ENCODE measurements around the gene GALNT18. TPM values are rescaled to one million over a fixed set of nuclear protein-coding genes. Genes with fewer than 3 reads are reported as not detected.

GALNT18 gene
- total RNA-seq, 1 experiment from 2014 or later = 13.6 TPM

DNA sequence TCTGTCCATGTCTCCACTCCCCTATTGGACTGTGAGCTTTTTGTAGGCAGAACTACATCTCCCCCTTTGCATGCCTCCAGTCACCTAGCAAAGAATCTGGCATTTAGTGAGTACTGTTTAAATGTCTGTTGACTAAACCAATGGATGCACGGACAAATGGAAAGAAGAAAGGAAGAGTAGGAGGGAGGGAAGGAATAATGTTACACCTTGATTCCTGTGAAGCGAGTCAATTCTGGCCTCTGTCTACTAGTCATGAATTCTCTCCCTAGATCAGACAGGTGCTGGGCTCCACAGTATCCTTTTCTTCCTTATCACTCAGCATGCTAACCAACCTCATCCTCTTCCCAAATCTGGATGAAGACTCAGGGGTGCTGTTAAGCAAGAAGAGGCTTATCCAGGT is 33.6 kb downstream of the GALNT18 start:
- no peak for DNase-seq (ENCODE audit: low read depth)

DNA sequence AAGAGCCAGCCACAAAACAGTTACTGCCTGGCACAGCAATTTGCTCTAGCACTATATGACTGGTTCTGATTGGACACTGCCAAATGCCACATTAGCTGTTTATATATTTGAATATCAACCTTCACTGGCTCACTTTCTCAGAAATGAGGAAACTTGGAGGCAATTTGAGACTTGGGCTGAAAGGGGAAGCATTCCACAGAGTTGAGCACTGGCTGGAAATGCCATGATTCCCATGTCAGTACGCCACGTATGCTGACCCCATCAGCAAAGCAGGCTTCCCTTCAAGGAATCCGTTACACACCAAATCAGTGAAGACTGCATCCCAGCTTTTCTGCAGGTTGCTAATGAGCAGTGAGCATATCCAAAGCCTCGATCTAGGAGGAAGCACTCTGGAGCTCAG is 34.7 kb downstream of the GALNT18 start:
- no peak for DNase-seq (ENCODE audit: low read depth)

DNA sequence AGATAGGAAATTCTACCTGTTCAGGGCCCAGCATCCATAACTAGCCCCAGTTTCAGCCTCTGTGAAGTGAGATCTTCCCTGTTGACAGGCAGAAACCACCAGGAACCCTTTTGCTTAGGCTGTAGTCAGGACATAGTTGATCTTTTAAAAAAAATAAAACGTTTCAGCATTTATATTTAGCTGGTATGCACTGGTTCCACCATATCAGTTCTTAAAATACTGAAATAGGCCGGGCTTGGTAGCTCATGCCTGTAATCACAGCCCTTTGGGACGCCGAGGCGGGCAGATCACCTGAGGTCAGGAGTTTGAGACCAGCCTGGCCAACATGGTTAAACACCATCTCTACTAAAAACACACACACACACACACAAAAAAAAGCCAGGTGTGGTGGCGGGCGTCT is 35.3 kb downstream of the GALNT18 start:
- DNase-seq (ENCODE audit: low read depth) = no peak

DNA sequence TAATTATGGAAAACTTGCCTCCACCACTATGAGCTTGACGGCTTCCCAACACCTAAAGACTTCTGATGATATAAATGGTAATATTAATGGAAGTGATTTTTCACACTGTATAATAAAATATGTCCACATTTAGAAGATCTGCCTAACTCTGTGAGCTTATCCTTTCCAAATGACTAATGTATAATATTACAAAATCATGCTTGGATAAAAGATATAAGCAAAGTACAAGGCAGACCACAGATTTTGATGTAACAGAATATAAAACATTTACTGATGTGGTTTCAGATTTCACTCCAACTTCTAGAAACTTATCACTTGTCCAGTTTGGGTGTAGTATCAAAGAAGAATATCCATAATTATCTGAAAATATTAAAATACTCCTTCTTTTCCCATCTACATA is 36.9 kb downstream of the GALNT18 start:
- no peak for DNase-seq (ENCODE audit: low read depth)

DNA sequence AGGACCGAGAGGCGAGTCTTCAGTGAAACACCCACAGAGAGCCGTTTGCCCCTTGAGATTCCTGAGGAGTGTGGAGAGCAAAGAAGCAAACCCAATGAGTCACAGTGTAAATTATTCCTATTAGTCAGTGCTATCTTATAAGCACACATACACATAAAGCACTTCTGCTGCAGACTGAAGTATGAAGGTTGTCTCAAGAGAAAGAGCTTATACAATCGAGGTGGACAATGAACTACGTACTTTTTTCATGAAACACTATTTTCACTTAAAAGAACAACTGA is 37.3 kb downstream of the GALNT18 start:
- DNase-seq (ENCODE audit: low read depth) = peak; percentile 90

DNA sequence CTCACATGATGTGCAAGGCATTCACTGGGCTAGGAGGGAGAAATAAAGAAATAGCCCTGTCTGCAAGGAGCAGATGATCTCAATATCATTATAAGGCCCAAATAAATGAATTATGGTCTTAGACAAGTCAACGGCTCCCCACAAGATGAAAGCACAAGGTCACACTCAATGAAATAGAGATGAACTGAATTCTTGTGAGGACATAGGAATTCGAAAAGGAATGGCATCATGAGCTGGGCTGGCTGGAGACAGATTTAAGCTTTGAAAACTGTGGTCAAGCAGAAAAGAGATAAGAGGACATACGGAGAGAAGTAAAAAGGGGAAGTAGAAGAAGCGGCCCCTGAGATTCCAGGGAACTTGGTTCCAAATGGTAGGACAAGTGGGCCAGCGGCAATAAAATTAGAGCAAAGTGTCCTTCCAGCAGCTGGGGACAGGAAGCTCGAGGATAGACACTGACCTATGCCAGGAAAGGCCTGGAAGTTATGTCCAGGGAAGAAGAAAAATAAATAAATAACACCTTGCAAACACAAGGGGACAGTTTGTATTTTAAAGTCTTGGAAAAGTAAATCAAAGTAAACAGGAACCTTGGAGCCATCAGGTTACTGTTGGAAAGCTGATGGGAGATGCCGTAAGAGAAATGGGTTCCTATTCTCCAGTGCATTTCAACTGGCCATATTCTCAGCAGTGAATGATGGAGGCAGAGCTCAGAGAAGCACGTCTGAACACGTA is 37.8 kb downstream of the GALNT18 start:
- DNase-seq (ENCODE audit: low read depth) = no peak

DNA sequence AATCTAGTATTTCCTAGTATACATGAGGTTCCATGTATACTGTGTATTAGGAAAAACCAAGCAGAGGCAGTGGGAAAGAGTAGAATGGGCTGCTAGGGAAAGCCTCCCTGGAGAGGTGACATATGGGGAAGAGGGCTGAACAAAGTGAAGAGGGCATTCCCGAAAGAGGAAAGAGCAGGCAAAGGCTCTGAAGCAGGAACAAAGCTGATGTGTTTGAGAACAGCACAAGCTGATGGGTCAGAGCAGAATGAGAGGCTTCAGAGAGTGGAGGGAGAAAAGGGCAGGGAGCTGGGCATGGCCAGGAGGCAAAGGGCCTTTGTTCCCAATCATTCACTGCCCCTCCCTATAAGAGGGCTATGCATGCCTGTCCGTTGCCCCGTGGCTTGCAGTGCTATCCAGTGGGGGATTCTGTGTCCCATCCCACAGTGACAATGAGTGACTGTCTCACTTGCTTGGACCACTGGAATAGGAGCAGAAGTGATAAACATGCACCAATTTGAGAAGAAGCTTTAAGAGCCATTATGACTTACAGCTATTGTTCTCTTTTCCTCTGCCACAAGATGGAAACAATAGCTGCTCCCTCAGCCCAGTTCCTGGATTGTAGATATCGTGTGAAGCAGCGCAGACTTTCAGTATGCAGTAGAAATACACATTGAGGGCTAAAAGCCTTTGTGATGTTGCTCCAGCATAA is 39.6 kb downstream of the GALNT18 start:
- no peak for DNase-seq (ENCODE audit: low read depth)

DNA sequence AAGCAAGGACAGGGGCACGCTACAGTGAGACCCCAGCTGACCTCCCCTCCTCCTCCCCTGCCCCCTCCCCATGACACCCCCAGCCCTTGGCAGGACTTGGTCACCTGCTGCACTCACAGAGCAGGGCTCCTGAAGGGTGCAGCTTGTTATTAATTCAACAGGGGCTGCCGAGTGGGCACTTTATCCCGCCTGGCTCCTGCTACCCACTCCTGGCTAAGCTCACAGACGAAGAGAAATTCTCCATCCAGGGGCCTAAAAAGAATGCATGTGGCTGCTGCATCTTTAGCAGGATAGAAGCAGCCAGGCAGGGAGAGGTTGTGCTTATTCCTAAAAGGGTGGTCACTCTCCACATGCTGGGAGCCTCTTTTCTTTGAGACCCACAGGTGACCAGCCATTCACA is 40.3 kb downstream of the GALNT18 start:
- DNase-seq (ENCODE audit: low read depth) = no peak

DNA sequence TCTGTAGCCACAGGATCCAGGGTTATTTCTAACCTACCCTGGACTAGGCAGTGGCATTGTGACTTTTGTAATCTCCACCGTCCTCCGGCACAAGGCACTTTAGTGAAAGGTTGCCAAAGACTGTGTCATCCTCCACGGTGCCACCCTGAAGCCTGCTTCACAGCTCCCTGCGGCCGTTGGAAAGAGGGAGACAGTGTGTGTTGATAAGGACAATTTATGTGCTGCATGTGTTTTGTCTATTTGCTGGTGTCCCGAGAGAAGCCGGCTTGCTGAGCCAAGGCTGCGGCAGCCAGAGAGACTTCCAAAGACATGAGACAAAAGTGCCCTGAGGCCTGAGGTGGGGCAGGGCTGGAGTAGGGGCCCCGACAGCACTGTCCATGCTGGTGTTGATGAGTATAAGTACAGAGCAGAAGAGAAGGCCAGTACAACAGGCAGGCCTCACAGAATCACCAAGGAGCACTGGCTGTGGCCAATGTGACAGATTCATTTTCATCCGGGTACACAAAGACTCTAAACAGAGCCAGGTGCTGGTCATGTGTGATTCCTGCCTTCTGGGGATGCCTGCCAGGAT is 40.9 kb downstream of the GALNT18 start:
- no peak for DNase-seq (ENCODE audit: low read depth)

DNA sequence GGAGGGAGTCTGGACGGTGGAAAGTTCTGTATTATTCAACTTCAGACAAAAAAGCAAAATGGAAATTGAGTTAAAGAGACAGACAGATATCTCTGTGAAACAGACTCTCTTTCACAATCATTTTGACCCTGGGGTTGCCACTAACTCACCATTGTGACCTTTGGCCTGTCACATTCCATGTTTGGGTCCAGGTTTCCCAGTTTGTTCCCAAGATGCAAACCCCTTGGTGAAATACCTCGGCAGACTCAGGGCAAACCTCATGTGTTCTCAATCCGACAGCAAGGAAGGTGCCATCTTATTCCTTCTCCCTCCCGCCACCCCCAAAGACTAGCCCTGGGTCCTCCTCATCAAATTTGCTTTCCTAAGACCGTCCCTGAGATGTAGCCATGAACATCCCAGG is 41.8 kb downstream of the GALNT18 start:
- no peak for DNase-seq (ENCODE audit: low read depth)

DNA sequence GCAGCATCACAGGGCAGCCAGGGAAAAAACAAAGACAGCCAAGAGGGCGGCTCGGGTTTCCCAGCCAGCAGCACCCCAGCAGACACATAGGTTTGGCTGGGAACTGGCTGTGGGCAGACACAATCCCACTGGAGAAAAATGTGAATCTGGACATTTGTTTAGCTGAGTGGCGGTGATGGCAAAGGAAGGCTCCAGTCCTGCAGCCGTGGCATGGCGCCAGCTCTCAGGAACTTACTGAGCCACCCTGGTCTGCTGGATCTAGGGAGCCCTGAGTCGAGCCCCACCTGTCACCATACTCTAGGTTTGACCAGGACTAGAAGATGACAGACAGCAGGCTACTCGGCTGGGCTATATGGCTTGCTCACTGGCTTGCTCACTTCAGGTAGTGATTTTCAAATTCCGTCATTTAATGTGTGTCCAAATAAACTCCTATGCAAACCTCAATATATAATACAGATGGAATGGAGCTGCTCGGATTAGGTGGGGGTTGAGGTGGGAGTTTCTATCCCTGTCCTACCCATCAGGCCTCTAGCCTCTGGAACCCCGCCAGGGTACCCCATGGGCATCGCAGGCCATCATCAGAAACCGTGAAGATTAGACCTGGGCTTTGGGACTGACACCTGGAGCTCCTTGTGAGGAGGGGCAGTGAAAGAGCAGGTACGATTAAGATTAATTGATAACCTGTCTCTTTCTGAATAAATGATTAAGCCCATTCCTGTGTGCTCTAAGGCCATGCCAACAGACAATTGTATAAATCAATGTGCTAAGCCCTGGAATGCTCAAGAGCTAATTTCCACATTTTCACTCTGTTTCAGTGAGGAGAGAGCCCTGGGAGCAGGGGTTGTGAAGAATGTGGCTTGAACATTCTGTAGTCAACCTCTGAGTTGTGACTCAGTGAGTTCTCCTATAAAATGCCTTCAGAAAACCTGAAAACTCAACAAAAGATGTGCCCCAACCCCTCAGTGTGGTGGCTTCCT is 42.5 kb downstream of the GALNT18 start:
- DNase-seq (ENCODE audit: low read depth) = no peak

DNA sequence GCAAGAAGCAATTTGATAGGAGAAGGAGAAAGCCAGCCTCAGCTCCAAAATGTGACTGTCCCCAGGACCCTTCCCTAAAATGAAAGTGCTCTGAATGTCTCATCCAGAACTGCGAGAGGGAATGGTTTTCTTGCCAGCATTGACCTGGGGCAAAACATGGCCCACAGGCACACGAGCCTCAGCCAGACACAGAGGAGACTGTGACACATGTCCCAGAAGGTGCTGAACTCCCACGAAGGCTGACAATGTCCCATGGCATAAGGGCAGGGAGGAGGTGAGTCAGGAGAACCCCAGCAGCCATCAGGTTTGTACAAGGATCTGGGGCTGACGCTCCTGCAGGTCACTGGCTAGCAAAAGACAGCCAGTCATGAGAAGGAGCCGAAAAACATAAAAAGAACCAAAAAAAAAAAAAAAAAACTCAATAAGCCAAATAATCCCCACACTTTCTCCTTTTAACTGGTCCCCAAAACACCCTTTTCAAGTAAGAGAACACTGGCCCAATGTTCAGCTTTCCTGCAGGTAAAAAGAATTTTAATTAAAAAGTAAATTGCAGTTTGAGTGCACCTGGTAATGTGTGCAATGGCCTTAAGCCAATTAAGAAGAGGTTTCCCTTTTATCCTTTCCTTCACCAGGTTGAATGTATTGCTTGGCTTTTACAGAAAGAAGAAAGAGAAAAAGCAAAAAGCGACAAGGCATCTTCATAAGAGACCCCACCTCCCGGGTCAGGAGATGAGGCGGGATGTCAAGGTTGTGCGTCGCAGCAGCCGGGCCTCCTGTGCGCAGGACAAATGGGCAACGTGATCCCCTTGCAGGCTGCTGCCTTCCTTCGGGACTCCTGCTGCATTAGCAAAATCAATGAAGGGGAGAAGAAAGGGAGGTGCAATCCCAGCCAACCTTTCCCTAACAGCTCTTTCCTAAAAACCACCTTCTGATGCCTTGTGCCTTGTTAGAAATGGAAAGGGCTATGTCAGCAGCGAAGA is 43.6 kb downstream of the GALNT18 start:
- DNase-seq (ENCODE audit: low read depth) = no peak

DNA sequence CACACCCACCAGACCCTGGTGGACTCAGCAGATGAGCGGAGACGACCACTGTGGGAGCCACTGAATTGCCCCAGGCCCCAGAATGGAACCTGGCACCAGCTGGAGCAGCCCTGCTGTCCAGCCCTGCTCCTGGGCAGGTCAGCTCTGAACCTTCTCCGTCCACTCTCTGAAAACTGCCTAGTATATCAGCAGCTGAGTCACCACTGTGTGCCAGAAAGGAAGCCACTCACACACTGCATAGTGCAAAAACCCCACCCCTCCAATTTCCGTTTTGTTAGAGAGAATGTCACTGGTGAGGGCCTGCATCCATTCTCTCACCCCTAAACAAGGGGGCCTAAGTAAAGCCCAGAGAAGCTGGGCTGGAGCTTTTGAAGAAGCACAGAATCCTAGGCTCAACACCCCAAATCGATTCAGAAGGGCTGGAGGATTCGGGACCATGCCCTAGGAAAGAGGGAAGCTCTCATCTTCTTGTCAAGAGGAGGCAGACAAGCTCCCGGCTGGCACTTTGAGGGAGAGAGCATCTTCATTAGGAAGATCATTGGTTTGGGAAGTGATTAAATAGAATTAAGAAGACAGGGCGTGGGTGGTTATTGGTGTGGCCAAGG is 44.5 kb downstream of the GALNT18 start:
- peak; percentile 78 for DNase-seq (ENCODE audit: low read depth)

DNA sequence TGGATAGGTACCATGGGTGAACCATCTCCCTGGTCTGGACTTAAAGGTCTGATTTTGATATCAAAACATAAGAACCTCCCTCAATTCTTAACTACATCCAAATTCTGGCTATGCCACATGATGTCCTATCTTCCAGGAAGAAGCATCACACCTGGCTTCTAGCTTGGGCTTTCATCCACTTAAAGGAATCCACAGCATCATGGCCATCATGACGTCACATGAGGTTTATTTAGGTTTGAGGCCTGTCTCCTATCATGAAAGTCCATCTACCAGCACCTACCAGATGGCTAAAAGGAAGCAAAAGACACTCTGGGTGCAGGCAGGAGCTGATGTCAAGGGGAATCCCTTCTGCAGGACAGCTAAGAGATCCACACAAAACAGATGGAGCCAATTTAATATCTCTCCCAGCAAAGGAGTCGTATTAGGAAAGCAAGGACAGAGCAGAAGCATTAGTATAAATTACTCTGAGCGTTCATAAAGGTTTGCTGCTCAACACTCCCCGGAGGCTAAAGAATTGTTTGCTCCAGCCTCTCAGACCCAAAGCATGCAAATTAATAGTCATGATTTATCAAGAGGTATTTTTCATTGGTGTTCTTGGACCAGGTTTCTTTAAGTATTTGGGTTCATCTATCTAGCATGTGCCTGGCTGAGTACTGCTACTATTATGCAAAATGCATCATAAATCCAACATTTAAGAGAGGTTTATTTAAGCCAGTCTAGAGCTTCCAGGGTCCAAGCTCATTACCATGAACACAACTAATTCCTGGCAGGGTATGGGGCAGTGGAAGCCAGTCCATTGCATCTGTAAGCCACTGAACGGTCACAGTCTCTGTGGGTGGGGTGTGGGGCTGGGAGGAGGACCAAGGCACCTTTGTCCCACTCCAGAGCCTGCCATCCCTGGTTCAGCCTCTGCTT is 47.2 kb downstream of the GALNT18 start:
- no peak for DNase-seq (ENCODE audit: low read depth)

DNA sequence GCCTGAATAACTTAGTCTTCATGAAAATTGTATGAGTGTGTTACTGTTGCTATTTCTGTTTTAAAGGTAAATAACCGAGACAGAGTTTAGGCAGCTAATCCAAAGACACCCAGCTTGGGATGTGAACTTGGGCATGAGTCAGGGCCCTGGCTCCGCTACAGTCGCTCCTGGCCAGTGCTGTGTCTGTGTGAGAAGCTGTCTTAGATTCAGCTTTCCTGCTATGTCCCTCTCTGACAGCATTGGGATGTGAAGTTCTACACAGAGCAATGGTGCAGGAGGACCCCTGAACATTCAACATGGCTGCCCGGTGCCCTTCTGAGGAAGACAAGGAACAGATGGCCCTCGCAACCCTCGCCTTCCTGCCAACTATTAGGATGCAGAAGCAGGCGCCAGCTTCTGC is 49.4 kb downstream of the GALNT18 start:
- DNase-seq (ENCODE audit: low read depth) = no peak

DNA sequence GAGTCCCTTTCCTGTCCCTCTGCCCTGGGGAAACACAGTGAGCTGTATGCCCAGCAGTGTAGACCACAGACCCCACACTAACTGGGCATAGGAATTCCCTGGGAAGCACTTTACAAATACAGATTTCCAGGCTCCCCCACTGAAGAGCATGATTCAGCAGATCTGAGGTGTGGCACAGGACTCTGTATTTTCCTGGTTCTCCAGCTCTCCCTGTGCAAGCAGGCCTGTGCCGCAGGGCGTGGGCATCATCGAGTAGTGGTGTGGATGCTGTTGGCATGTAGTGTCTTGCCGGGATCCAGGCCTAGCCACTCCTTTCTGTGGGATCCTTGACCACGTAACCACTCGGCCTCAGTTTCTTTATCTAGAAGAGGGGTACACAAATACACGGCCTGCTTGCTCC is 49.9 kb downstream of the GALNT18 start:
- DNase-seq (ENCODE audit: low read depth) = no peak

DNA sequence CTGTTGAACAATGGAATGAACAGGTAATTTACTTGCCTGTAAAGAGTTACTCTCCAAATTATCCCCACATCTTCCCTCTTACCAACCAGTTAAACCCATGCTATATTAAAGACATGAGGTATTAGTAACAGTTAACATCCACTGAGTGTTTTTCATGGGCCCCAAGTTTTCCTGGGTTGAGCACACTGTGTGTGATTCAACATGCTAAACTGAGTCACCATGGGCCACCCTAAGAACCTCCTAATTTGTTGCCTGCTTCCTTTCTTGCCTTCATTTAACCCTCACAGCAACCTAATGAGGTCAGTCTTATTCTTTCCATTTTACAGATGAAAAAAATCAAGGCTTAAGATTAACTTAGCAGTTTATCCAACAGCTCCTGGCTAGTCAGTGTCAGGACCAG is 51.0 kb downstream of the GALNT18 start:
- DNase-seq (ENCODE audit: low read depth) = no peak

DNA sequence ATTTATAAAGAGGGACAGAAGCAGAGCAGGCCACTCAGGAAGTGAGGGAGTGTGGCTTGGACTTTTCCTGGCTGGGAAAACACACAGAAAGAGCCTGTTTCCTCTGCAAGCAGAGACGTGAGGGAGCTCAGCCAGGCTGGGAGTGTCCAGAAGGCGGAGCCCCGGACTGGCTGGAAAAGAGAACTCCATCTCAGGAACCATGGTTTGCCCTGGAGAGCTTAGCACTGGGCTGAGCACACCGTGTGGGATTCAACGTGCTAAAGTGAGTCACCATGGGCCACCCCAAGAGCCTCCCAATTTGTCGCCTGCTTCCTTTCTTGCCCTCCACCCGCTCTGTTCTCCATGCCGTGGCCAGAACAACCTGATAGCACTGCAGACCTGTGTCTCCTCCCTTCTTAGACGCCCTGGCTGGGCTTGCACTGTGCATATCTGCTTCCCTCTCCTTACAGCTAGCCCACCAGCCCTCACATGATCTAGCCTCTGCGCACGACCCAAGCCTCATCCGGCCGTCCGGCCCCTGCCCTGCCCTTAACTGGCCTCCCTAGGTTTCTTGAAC is 51.8 kb downstream of the GALNT18 start:
- DNase-seq (ENCODE audit: low read depth) = peak; percentile 75
